Measurements from ENCODE around the gene CPSF4L. TPM values are rescaled to one million over a fixed set of nuclear protein-coding genes. Genes with fewer than 3 reads are reported as not detected.
A peak's percentile ranks its signal among the peaks of the same experiment; 100 is the strongest.

CPSF4L gene
- total and polyA plus RNA-seq, 2 of the 13 experiments (the other 11 are each of a cell fraction or from before 2014, with no cell fraction given) = 0.73 to 1.6 TPM

GRCh38 chr17:73203135-73203787, 58.4 kb downstream of the CPSF4L start (continued):
- TF ChIP-seq PAXIP1 (CRISPR knock-in tag; conservative IDR thresholded peaks at IDR 0.05) = peak; percentile 75
- TF ChIP-seq SMC3 (IDR thresholded peaks at IDR 0.05; ENCODE audit: low read length) = no peak
- TF ChIP-seq THAP8 (CRISPR knock-in tag; IDR thresholded peaks at IDR 0.05; ENCODE audit: borderline replicate concordance) = no peak
- TF ChIP-seq DPF2 (CRISPR knock-in tag; IDR thresholded peaks at IDR 0.05; ENCODE audit: borderline replicate concordance, low read depth) = no peak
- no peak for TF ChIP-seq NFIB (CRISPR knock-in tag; IDR thresholded peaks at IDR 0.05; ENCODE audit: borderline replicate concordance)
- TF ChIP-seq MAFG (CRISPR knock-in tag; IDR thresholded peaks at IDR 0.05) = no peak
- no peak for TF ChIP-seq NFKB2 (CRISPR knock-in tag; IDR thresholded peaks at IDR 0.05; ENCODE audit: borderline replicate concordance)
- no peak for TF ChIP-seq NR2F1 (CRISPR knock-in tag; IDR thresholded peaks at IDR 0.05)
- TF ChIP-seq HMGXB4 (CRISPR knock-in tag; IDR thresholded peaks at IDR 0.05; ENCODE audit: borderline replicate concordance in 1 of 2, low read depth in 1 of 2) = no peak
- no peak for TF ChIP-seq HNRNPH1 (optimal IDR thresholded peaks at IDR 0.05; ENCODE audit: low read depth, low read length)
- TF ChIP-seq KLF6 (CRISPR knock-in tag; IDR thresholded peaks at IDR 0.05) = no peak
- TF ChIP-seq FOXO1 (CRISPR knock-in tag; IDR thresholded peaks at IDR 0.05) = no peak
- peak; percentile 80; the same call in 1 of the 2 replicates for TF ChIP-seq HMG20A (CRISPR knock-in tag; IDR thresholded peaks at IDR 0.05; ENCODE audit: borderline replicate concordance)
- TF ChIP-seq KDM4B (CRISPR knock-in tag; IDR thresholded peaks at IDR 0.05) = no peak
- TF ChIP-seq RBM39 (IDR thresholded peaks at IDR 0.05; ENCODE audit: low read depth, low read length, poor library complexity, severe bottlenecking) = no peak
- TF ChIP-seq ETV5 (CRISPR knock-in tag; IDR thresholded peaks at IDR 0.05; ENCODE audit: borderline replicate concordance) = peak; percentile 85
- no peak for TF ChIP-seq GRHL1 (CRISPR knock-in tag; conservative IDR thresholded peaks at IDR 0.05)
- TF ChIP-seq GATAD2A (CRISPR knock-in tag; IDR thresholded peaks at IDR 0.05) = peak; percentile 88
- no peak for TF ChIP-seq ZFP36 (IDR thresholded peaks at IDR 0.05; ENCODE audit: borderline replicate concordance, low read depth, low read length, partially characterized antibody)
- no peak for TF ChIP-seq TBP (CRISPR knock-in tag; IDR thresholded peaks at IDR 0.05)
- no peak for TF ChIP-seq ZNF552 (CRISPR knock-in tag; IDR thresholded peaks at IDR 0.05; ENCODE audit: borderline replicate concordance)
- TF ChIP-seq SATB2 (CRISPR knock-in tag; IDR thresholded peaks at IDR 0.05) = no peak
- no peak for TF ChIP-seq EEA1 (CRISPR knock-in tag; IDR thresholded peaks at IDR 0.05; ENCODE audit: borderline replicate concordance)

All from HepG2 (cell line).